ENCODE results near the gene HIRA.

The HIRA gene

GRCh38 chr22:19382240-19382639 is 49.3 kb downstream of the HIRA start:
- DNase-seq (ENCODE audit: low read depth): no peak
- TF ChIP-seq CTCF (conservative IDR thresholded peaks at IDR 0.05; ENCODE audit: low read depth, low read length): no peak
- H3K4me3 ChIP-seq (ENCODE audit: low read length): no peak overlapping the region

- no peak for DNase-seq (ENCODE audit: low read depth)
- H3K4me3 ChIP-seq (ENCODE audit: low read length): no peak overlapping the region
- no peak for TF ChIP-seq CTCF (conservative IDR thresholded peaks at IDR 0.05; ENCODE audit: low read depth, low read length)
Measured at GRCh38 chr22:19378344-19378674, 53.2 kb downstream of the HIRA start.

GRCh38 chr22:19377565-19378343 is 53.8 kb downstream of the HIRA start:
- no peak for TF ChIP-seq CTCF (conservative IDR thresholded peaks at IDR 0.05; ENCODE audit: low read depth, low read length)

GRCh38 chr22:19376971-19377370 is 54.6 kb downstream of the HIRA start:
- TF ChIP-seq CTCF (conservative IDR thresholded peaks at IDR 0.05; ENCODE audit: low read depth, low read length): no peak
- H3K4me3 ChIP-seq (ENCODE audit: low read length): no peak overlapping the region
- no peak for DNase-seq (ENCODE audit: low read depth)

More at GRCh38 chr22:19377565-19378343, 53.8 kb downstream of the HIRA start:
- H3K4me3 ChIP-seq (ENCODE audit: low read length): no peak overlapping the region
- DNase-seq (ENCODE audit: low read depth): no peak

- no peak for DNase-seq (ENCODE audit: low read depth)
- no peak for TF ChIP-seq CTCF (conservative IDR thresholded peaks at IDR 0.05; ENCODE audit: low read depth, low read length)
- H3K4me3 ChIP-seq (ENCODE audit: low read length): no peak overlapping the region
Measured at GRCh38 chr22:19376247-19376646, 55.3 kb downstream of the HIRA start.

- no peak for DNase-seq (ENCODE audit: low read depth)
- TF ChIP-seq CTCF (conservative IDR thresholded peaks at IDR 0.05; ENCODE audit: low read depth, low read length): no peak
Measured at GRCh38 chr22:19375435-19375834, 56.1 kb downstream of the HIRA start.

GRCh38 chr22:19374410-19374809 is 57.1 kb downstream of the HIRA start:
- H3K4me3 ChIP-seq (ENCODE audit: low read length): no peak overlapping the region
- DNase-seq (ENCODE audit: low read depth): no peak
- no peak for TF ChIP-seq CTCF (conservative IDR thresholded peaks at IDR 0.05; ENCODE audit: low read depth, low read length)

More at GRCh38 chr22:19375435-19375834, 56.1 kb downstream of the HIRA start:
- H3K4me3 ChIP-seq (ENCODE audit: low read length): no peak overlapping the region
